ENCODE measurements around the gene C12orf75.

C12orf75 gene

GRCh38 chr12:105420046-105420445, 89.6 kb downstream of the C12orf75 start:
- no peak for DNase-seq

GRCh38 chr12:105420659-105421240, 90.3 kb downstream of the C12orf75 start:
- DNase-seq, result peak; percentile 37

Data from effector CD4-positive, alpha-beta T cell (primary cell).